ENCODE results near the gene E2F4.

Gene E2F4

DNA sequence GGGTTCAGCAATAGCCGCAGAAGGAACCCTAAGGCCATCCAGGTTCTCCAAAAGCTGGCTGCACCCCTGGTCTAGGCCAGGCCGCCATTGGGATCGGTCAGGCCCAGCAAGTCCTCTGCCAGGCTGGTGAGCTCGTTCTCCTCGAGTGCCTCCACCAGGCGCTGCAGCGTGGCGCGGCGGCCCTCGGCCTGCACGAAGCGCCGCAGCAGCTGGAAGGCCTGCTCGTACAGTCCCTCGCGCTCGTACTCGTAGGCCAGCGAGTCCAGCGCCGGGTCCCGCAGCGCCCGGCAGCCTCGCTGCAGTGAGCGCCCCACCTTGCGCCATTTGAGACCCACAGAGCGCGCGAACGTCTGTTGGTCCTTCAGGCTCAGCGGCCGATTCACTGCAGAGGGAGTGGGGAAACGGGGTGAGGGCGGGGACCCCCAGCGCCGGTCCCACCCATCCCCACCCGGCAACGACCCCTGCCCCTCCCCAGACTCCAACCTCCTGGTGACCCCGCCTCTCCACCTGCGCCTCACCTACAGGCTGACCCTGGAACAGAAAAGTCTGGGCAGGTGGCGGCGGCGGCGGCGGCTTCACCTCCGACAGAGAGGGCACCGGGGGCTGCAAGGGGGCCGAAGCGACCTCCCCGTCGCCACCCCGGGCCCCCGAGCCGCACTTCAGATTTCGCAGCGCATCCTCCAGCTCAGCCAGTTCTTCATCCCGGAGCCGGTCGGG lies 37.2 kb upstream of the E2F4 start:
- DNase-seq (ENCODE audit: low read depth), result no peak
- TF ChIP-seq, protein P1, sequence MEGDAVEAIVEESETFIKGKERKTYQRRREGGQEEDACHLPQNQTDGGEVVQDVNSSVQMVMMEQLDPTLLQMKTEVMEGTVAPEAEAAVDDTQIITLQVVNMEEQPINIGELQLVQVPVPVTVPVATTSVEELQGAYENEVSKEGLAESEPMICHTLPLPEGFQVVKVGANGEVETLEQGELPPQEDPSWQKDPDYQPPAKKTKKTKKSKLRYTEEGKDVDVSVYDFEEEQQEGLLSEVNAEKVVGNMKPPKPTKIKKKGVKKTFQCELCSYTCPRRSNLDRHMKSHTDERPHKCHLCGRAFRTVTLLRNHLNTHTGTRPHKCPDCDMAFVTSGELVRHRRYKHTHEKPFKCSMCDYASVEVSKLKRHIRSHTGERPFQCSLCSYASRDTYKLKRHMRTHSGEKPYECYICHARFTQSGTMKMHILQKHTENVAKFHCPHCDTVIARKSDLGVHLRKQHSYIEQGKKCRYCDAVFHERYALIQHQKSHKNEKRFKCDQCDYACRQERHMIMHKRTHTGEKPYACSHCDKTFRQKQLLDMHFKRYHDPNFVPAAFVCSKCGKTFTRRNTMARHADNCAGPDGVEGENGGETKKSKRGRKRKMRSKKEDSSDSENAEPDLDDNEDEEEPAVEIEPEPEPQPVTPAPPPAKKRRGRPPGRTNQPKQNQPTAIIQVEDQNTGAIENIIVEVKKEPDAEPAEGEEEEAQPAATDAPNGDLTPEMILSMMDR (IDR thresholded peaks at IDR 0.05; ENCODE audit: control insufficient read depth, insufficient read depth, low read depth, low read length, missing control alignments), result no peak

DNA sequence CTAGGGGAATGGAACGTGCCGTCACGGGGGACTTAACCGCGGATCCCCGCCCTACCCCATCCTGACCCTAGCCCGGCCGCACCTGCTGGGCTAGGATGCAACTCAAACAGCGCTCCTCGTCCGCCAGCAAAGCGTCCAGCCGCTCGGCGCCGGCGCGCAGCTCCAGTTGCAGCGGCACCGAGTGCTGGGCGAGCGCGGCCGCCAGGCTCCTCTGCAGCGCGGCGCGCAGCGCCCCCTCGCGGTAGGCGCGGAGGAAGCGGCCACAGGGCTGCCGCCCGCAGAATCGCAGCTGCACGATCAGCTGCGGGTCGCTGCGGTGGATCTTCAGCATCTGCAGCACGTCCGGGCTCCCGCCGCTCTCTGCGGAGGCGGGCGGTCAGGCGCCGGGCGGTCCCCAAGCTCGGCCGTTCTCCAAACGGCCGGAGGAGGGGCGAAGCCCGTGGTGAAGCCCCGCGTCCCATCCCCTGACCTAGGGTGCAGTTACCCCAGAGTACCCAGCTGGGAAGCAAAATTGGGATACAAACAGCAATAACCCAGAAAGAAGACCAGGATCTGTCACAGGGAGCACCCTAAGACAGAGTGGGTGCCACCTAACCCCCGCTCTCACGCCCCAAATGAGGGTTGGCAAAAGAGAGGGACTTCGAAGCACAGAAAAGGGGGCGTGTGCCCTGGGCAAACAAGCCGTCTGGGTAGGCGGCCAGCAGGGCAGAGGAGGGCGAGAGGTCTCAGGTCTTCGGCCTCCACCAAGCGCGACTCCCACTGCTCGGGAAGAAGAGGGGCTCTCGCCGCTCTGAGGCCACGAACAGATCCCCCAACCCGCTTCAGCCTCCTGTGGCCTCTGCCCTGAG lies 36.4 kb upstream of the E2F4 start:
- TF ChIP-seq, protein P1 (IDR thresholded peaks at IDR 0.05; ENCODE audit: control insufficient read depth, insufficient read depth, low read depth, low read length, missing control alignments), result peak; percentile 63
- peak overlapping the region; percentile 17 for H3K4me3 ChIP-seq (ENCODE audit: control insufficient read depth, low read depth, low read length)
- no peak for DNase-seq (ENCODE audit: low read depth)

More for the DNA sequence above, 37.2 kb upstream of the E2F4 start:
- H3K4me3 ChIP-seq (ENCODE audit: control insufficient read depth, low read depth, low read length), result peak overlapping the region; percentile 17

DNA sequence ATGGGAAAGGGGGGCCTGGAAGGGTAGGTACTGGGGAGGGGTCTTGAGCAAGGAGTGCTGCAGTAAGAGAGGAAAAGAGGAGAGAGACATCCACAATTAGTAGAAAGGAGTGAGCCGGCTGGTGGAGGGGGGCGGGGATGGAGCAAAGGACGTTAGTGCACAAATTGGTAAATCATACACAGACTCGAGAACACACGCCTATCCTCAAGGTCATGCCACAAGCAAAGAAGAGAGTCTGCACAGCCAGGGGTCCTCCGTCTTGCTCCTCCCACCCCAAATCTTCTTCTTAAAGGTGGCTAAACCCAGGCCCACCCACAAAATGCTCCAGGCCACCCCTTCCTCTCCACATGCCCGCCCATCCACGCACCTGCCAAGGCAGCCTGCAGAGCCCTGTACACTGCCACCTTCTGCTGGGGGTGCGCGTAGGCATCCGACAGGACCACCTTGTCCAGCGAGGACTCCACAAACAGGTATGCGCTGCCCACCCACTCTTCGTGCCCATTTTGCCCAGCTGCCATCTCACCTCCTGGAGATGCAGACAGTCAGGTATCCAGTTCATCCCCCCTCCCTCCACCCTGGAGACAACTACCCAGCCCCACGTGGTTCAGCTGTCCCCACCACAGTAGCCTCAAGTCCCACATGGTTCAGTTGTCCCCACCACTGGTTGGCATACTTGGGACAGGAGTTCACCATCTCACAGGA lies 35.7 kb upstream of the E2F4 start:
- H3K4me3 ChIP-seq (ENCODE audit: control insufficient read depth, low read depth, low read length), result no peak overlapping the region
- TF ChIP-seq, protein P1 (IDR thresholded peaks at IDR 0.05; ENCODE audit: control insufficient read depth, insufficient read depth, low read depth, low read length, missing control alignments), result no peak
- no peak for DNase-seq (ENCODE audit: low read depth)

GRCh38 chr16:67157106-67157748 lies 34.7 kb upstream of the E2F4 start:
- H3K4me3 ChIP-seq (ENCODE audit: control insufficient read depth, low read depth, low read length), result no peak overlapping the region
- TF ChIP-seq, protein P1 (IDR thresholded peaks at IDR 0.05; ENCODE audit: control insufficient read depth, insufficient read depth, low read depth, low read length, missing control alignments), result no peak
- DNase-seq (ENCODE audit: low read depth), result no peak

GRCh38 chr16:67157892-67158635 lies 33.9 kb upstream of the E2F4 start:
- TF ChIP-seq, protein P1 (IDR thresholded peaks at IDR 0.05; ENCODE audit: control insufficient read depth, insufficient read depth, low read depth, low read length, missing control alignments), result no peak
- no peak for DNase-seq (ENCODE audit: low read depth)
- no peak overlapping the region for H3K4me3 ChIP-seq (ENCODE audit: control insufficient read depth, low read depth, low read length)
